HG02798 (cell line): Measurements from ENCODE around the gene CHID1.

Experiments
- ATAC-seq: cut with Tn5 transposase; IDR thresholded peaks from one replicate; pipeline ENCODE4 v1.9.1; 2021; ENCODE audit warnings: mild to moderate bottlenecking; ENCODE audit not compliant: unreplicated experiment, poor library complexity

The CHID1 gene

GRCh38 chr11:889687-890475, 20.7 kb downstream of the CHID1 start:
- ATAC-seq: no peak

- no peak for ATAC-seq
Measured at GRCh38 chr11:889257-889656, 21.4 kb downstream of the CHID1 start.

GRCh38 chr11:888310-889212, 22.0 kb downstream of the CHID1 start:
- no peak for ATAC-seq

GRCh38 chr11:887589-887988, 23.0 kb downstream of the CHID1 start:
- no peak for ATAC-seq

- no peak for ATAC-seq
Measured at GRCh38 chr11:886568-886967, 24.0 kb downstream of the CHID1 start.

- no peak for ATAC-seq
Measured at GRCh38 chr11:884578-885070, 26.0 kb downstream of the CHID1 start.

GRCh38 chr11:883527-883926, 27.1 kb downstream of the CHID1 start:
- no peak for ATAC-seq

- no peak for ATAC-seq
Measured at GRCh38 chr11:882596-882995, 28.0 kb downstream of the CHID1 start.

GRCh38 chr11:880447-880846, 30.2 kb downstream of the CHID1 start:
- no peak for ATAC-seq

- no peak for ATAC-seq
Measured at GRCh38 chr11:877565-877964, 33.0 kb downstream of the CHID1 start.

GRCh38 chr11:876545-876944, 34.1 kb downstream of the CHID1 start:
- ATAC-seq: no peak

- ATAC-seq: no peak
Measured at GRCh38 chr11:875769-876301, 34.8 kb downstream of the CHID1 start.

- ATAC-seq: no peak
Measured at GRCh38 chr11:875203-875602, 35.4 kb downstream of the CHID1 start.

- ATAC-seq: no peak
Measured at GRCh38 chr11:873706-874105, 36.9 kb downstream of the CHID1 start.

GRCh38 chr11:872799-873198, 37.8 kb downstream of the CHID1 start:
- no peak for ATAC-seq

GRCh38 chr11:871472-871871, 39.1 kb downstream of the CHID1 start:
- no peak for ATAC-seq

GRCh38 chr11:870418-870817, 40.2 kb downstream of the CHID1 start:
- no peak for ATAC-seq

- no peak for ATAC-seq
Measured at GRCh38 chr11:870127-870413, 40.5 kb downstream of the CHID1 start.

- no peak for ATAC-seq
Measured at GRCh38 chr11:869399-870126, 41.0 kb downstream of the CHID1 start.

- ATAC-seq: no peak
Measured at GRCh38 chr11:868802-869201, 41.8 kb downstream of the CHID1 start.

GRCh38 chr11:868394-868793, 42.2 kb downstream of the CHID1 start:
- ATAC-seq: no peak
